GM21367 (cell line): ENCODE measurements around the gene EDIL3.
A peak's percentile ranks its signal among the peaks of the same experiment; 100 is the strongest.
"Not testable (repeated sequence)": the region's sequence is repeated elsewhere in the genome, so short reads cannot be mapped to it uniquely, and the experiment has no call there.

Source experiments
- ATAC-seq: cut with Tn5 transposase; IDR thresholded peaks from one replicate; pipeline ENCODE4 v1.9.1; 2021; ENCODE audit not compliant: unreplicated experiment

EDIL3 gene

DNA sequence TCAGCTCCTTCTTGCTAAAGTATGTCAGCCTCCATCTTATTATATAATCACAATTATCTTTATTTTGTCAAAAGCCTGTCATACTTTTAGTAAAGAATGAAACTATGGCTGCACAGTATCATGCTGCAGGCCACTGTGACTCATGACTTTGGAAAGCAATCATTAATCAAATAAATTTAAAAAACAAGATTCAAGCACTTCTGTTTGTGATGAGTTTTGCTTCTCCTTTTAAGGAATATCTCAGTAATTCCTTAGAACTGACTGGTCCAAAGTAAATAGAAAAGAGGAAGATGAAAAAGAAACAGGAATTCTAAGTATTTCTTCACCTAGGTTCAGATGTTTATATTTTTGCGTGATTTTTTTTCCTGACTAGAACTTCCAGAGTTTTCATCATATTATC, 83.1 kb downstream of the EDIL3 start:
- ATAC-seq = no peak

DNA sequence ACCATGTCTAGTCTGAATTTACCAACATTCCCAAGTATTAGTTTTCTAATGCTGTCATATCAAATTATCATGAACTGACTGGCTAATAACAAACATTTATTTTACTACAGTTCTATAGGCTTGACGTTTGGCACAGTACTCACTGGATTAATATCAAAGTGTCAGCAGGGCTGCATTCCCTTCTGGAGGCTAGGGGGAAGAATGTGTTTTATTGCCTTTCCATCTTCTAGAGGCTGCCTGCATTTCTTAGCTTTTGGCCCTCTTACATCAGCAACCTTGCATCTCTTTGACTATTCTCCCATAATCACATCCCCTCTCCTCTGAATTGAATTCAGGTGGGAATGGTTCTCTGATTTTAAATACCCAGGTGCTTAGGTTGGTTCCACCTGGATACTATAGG, 84.7 kb downstream of the EDIL3 start:
- ATAC-seq = no peak

DNA sequence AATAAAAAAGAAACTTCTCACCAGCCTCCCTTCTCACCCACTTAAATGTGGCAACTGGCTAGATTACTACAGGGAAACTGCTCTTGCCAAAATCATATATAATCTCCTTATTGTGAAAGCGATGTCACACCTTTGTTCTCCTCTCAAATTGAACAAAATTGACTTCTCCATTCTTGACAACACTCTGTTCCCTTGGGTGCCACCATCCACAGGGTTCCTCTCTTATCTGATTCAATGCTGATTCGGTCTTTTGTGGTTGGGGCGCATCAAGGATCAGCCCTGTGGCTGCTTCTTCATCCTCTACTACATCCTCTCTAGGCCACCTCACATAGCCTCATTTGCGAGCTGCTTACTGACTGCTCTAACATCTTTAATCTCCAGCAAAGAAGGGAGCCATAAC, 86.1 kb downstream of the EDIL3 start:
- no peak for ATAC-seq

DNA sequence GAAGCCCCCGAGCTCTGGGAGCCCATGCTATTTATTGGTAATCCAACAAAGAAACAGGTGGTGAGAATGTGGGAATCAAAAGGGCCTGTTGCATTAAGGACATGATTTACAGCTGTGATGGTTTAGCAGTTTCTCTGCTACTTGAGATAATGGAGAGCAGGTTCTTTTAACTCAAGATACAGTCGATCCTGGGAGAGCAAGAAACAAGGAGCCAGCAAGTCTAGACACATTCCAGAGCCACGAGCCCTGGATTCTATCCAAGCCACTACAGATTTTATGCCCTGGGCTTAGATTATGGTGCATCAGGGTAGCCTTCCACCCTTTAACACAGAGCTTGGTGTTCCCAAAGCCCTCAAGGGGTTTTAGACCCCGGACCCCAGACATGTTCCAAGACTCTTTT, 87.0 kb downstream of the EDIL3 start:
- ATAC-seq = not testable (repeated sequence)

DNA sequence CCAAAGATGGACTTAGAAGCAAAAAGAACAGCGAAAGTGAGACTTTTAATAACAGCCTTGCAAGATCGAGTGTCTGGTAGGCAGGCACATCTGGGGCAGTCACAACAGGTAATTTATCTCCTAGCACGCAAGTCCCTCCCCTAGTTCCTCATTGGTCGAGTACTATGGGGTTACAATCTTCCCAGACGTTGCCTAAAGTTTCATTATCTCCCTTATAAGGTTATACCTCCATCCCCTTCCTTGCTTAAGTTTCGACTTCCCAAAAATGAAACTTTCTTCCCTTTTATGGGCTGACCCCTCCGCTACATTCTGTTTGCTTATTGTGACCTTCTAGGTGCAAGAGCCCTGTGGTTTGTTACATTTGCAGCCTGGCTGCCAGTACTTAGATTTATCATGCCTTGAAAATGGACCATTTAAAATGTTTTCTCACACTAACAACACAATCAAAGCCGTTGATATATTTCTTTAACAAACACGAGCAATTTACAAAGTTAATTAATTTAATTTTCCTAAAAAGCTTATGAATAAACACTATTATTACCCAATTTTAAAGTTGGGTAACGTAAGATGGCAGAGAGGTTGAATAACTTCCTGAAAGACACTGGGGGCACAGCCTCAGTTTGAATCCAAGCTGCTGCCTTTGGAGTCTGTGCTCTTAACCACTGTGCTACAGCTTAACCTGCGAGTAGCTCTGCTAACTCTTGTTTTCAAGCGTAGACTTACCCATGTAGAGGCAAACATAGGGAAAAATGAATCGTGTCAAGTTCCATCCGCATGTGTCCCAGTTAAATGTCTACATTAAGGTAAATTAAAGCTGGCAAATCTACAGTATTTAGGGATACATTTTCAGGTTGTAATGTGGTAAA, 91.7 kb downstream of the EDIL3 start:
- no peak for ATAC-seq

DNA sequence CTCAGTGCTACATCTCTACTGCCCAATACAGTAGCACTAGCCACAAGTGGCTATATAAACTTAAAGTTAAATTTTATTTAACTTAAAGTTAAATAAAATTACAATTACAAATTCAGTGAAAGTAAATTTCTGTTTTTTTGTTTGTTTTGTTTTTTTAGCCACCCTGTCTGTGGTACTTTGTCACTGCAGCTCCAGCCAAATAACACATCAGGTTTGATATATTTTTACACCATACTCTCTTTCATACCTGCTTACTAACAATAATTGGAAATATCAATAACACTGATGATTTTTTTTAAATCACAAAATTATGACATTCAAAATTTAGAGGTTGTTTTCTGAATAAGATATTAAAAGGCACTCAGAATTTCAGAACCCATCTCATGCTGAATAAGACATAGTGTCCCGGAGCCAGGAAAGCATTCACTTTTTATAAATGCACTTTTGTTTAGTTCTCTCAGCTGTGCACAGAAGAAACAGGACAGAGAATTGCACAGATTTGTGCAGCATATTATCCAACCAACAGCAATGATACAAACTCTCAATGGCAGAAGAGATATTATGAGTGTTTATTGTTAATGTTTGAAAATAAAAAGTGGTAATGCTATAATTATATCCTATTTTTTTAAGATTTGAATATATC, 92.6 kb downstream of the EDIL3 start:
- no peak for ATAC-seq

DNA sequence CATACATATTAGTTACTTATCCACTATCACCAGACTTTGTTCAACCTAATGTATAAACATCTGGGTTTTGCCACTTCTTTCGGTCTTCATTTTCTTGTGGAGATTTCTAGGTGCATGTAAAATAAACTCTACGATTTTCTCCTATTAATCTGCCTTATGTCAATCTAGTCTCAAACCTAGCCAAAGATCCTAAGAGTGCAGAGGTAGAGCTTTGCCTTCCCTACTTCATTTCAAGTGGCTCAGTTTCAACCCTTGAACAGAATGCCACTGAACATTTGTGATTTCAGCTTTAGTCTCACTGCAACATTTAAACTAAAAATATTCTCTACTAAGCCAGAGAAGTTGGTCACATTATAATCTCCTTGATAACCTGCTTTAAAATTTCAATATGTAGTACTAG, 94.0 kb downstream of the EDIL3 start:
- no peak for ATAC-seq

DNA sequence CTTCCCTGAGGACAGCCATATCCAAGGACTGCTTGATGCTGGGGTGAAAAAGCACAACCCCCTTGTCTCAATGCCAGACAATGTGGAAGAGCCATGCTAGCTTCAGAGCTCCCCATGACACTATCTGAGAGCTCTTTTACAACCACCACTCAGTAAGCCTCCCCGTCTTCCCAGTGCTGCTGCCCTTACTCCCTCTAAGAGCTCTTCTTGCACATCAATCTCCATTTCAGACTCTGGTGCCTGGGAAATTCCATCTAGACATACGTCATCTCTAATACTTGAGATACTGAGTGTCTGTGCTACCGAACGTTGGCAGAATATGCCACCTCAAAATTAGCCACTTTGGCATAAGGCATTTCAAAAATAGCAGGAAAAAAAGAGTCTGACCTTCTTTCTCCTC, 94.5 kb downstream of the EDIL3 start:
- ATAC-seq = no peak

DNA sequence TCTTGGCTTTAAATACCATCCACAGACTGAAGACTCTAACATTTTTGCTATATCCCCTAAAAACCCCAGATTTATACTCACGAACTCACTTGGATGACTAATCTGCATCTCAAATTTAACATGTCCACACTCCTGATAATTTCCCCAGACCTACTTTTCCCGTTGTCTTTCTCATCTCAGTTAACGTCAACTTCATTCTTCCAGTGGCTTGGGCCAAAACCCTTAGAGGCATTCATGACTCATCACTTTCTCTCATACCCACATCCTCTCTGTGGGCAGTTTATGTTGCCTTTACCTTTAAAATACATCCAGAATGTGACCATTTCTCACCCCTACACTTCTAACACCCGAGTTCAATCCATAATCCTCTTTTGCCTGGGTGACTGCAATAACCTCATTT, 96.7 kb downstream of the EDIL3 start:
- ATAC-seq = peak; percentile 66

DNA sequence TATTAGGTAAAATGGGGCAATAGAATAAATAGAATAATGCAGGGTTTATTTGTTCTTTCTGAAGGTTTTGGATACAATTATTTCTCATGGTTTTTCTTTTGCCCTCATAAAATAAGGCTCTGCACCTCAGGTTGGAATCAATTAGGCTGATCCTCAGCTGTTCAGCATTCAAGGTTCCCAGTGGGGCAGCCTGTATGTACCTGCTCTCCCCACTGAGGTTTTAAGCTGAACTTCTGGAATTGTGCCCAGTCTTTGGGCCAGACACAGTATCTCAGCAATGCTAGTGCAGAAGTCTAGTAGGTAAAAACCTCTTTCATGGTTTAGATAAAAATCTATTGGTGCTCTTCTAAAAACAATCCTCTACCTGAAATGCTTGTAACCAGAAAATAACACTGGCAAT, 98.0 kb downstream of the EDIL3 start:
- ATAC-seq = no peak

DNA sequence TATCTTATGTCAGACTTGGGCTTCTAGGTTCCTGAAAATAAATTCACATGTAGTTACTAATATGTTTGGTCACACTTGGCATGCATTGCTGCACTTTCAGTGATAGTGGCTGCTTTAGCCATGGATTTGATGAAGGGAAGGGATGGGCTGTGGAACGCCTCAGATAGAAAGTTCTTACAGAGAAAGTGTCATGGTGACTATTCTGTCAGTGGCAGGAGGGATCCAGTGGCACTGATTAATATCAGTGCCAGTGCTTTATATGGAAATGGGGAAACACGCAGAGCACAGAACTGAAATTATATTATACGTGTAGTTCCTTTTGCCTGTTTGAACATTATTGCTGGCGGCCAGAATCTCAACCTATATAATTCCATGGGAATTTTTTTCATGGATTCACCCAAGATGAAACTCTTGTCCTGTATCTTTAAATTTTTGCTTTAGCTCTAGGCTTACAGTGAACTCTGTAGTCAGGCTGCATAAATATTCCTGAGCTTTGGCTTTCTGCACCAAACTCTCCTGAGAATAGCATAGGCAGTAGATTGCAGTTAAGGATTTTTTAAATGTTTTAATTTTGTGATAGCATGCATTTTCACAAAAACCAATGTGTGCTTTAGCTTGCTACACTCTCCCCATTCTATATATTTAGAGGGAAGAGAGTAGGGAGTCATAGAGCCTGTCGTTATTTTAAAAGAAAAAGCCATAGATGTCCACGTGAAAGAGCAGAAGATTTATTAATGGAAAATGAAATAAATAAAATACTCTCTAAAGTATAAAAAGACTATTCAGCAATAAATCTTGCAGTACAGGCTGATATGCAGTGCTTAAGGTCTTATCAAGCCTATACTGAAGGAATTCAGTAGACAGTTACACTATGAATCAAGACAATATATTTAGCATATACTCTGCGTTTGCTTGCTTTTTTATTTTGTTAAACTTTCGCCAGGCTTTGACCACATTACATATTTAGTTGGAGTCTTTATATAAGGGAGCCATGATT, 98.7 kb downstream of the EDIL3 start:
- no peak for ATAC-seq

DNA sequence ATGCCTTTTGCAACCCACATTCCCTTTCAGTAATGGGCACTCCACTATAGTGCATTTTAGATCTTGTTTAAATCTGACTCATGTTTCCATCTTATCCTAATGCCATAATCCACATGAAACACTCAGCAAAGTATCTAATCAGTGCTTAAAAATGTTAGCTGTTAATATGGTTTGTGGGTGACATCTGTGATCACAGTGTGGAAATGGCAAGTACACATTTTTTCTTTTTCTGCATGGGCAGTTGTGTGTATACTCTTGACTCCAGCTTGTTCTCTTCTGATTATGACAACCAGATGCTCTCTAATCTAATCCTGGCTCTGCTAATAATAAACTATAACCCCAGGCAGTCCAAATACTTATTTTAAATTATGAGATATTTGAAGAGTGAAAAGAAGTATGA, 103.3 kb downstream of the EDIL3 start:
- no peak for ATAC-seq

DNA sequence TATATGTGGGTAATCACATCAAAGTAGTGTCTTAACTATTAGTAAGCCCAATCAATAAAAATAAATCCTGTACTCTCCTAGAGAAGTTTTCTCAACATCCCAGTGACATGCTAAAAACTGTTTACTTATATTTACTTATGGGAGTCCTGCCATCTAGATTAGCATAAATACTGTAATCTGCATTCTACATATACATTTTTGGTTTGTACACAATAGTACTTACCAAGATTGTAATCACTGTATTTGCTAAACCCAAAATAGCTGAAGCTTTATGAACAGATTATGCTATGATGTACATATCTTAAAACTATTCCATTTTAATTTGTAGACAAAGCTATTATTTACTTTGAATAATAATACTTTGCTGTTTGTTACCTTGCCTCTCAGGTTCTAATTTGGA, 105.4 kb downstream of the EDIL3 start:
- no peak for ATAC-seq

DNA sequence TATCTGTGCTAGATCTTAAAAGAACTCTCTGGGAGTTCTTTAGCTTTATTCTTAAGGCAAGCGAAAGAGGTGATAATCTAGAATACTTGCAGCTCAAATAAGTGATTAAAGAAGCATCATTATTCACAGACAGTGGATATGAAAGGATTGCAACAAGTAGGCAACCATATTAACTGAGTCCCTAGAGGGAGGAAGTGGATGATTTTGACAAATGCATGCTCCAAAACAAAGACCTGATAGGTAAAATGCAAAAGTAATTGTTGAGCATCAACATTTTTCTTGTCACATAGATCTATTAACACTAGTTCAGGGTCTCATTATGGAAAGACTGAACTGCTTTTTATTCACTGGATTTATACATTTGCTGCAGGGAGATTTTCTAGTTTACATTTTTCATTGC, 109.1 kb downstream of the EDIL3 start:
- ATAC-seq = no peak

DNA sequence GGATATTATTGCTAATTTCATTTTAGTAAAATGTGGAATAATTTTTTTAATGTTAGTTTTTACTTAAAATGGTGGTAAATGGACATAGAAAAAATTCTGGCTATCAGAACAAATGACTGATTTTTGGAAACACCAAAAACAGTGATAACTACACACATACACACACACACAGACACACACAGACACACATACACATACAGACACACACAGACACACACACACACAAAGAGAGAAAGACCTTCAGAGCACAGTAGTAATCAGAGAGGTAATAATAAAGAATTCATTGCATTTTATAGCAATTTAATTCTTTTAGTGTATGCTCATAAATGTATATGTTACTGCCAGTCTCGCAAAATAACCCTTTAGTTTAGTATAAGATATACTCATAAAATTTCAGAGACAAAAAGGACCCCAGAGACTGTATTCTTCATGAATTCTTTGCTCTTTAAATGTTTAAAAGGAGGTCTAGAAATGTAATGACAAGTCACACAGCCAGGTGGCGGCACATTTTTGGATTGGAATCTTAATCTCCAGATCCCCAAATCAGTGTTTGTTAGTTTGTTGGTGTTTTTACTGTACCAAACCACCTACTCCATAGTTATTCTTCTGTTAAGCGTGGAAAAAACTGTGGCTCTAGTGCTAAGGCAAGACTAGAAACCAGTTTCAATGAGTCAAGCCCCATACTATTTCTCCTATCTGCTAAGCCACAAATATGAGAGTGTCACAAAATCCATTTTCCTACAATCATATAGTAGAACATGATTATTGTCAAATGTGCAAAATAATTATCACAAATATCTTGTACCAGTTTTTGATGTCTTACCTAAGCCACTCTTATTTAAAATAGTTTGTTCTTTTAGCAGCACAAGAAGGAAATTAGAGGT, 109.9 kb downstream of the EDIL3 start:
- ATAC-seq = no peak

DNA sequence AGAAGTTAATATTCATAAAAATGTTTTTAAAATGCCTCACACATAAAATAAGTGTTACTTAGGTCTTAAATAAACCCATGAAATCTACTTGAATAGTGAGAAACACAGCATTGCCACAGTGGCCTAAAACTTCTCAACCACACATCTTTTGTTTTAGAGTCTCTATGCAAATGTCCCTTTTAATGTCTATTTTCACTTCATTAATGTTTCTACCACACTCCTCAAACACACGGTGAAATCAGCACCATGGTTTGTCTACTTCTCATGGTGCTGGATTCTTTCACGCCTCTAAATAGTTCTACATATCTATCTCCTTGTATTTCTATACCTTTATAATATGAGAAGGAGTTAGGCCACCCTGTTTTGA, 111.2 kb downstream of the EDIL3 start:
- ATAC-seq = no peak

DNA sequence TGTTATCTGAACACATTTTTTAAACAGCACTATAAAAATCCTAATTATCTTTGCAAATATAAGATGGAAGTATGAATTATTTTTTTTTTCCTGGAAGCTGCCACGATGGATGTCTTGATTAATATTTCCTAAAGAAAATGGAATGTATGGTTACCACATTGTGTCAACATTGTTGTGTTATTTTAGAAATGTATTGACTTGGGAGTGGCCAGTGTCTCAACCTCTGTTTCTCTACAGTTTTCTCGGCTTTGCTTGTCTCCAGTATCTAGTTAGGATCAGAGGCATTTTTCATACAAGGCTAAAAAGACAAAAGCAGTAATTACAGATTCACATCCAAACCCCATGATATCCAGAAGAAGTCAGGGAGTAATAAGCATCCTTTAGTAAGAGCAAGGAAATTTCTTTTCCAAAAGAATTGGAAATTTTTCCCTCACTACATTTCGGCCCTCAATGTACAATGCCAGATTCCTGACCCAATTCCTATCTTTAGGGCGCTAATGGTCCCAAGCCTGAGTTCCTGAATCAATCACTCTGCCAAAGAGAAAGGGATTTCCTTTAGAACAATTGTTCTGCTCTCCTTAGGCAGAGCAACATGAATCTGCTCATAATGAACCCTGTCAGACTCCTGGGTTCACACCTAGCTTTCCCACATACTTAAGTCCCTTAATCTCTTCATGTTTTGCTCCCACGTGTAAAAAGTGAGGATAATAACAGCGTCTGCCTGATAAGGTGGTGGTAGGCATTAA, 111.7 kb downstream of the EDIL3 start:
- ATAC-seq = no peak

DNA sequence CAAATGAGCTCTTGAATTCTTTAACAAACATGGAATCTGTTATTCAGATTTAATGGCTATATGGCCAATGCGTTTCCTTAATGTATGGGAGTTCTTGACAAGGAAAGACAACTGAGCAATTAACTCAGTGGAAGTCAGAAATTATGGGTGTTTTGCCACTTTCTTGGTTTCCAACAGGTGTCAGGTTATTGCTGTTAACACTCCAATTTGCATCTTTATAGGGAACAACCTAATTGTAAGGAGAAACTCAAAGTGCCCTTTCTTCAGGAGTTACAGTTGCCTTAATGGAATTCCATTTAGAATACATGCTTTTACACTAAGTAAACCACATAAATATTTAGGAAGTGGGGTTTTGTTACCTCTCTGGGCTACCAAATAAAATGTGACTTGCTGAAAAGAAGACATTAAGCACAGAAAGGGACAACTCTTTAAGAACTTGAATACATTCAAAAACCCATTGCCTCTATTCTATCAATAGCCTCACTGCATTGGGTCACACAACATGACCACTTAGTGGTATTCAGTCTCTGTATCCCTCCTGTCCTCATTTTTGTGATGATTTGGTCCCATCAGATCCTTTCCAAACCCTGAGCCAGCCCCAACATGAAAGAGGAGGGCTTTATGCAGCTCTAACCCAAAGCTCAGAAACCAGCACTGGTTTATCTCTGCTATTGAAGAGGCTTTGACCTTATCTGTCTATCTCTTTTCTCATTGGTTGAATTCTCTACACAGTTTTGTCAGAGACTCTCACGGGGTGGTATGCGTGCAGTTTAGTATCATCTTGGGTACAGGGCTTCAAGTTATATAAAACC, 118.7 kb downstream of the EDIL3 start:
- ATAC-seq = no peak

DNA sequence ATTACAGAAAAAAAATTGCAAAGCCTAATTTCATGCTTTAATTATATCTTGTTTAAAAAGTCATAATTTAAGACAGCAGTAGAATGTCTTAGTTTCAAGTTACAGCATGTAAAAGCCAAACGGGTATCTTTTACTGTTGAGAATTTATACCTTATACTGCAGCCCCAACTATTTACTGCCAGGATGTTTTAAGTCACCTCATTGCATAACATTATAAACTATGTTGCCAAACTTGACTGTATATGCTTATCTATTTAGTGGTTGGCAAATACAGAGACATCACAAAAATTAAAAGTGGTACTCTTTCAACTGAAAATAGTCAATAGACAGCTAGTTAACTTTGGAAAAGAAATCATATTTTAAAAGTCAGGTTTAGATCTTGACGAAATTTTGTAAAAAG, 119.5 kb downstream of the EDIL3 start:
- ATAC-seq = no peak
